GM23338 (cell line): ENCODE data around the gene RPRML. TPM values are rescaled to one million over a fixed set of nuclear protein-coding genes. Genes with fewer than 3 reads are reported as not detected.

ENCODE experiments used
- CTCF ChIP-seq, 2 experiments: fragments of 200-600 bp in 1 of 2; sonication (generic) in 1 of 2; conservative IDR thresholded peaks; 2 replicates each; pipeline versions ENCODE4 v1.5.1 to v1.6.1; 2016 to 2017; ENCODE audit warnings: antibody characterized with exemption in 2 of 2, low read depth in 2 of 2, mild to moderate bottlenecking in 2 of 2, moderate library complexity in 1 of 2
- POLR2AphosphoS5 ChIP-seq: IDR thresholded peaks from 2 replicates; pipeline ENCODE4 v1.6.1; 2016; ENCODE audit warnings: antibody characterized with exemption, low read depth
- ZNF462 ChIP-seq: fragments of 250-450 bp; sonication (Bioruptor Pico); IDR thresholded peaks from 2 replicates; pipeline ENCODE4 v1.5.0; 2020; ENCODE audit warnings: mild to moderate bottlenecking, moderate library complexity
- microRNA-seq: library from miRNA; unstranded; fragments of <30 nt; microRNA quantifications from one replicate; pipeline ENCODE4, GENCODE V29; 2017
- polyA plus RNA-seq: library from polyadenylated mRNA; unstranded; fragments of >200 nt; fragmentation: Nextera tagmentation; extraction: Ambion mirVana; gene quantifications from 2 replicates; pipeline ENCODE4 v1.2.1, GENCODE V29; 2016
- small RNA-seq: library from RNA; depleted of rRNA; stranded (forward); fragments of <200 nt; gene quantifications from one replicate; pipeline ENCODE3, GENCODE V24; 2014; ENCODE audit warnings: low replicate concordance
- total RNA-seq: library from RNA; depleted of rRNA; stranded (reverse); fragments of >200 nt; shearing (Covaris generic); gene quantifications from 2 replicates; pipeline ENCODE4 v1.2.3, GENCODE V29; 2014; rRNA removed

The RPRML gene
- total and polyA plus RNA-seq, 2 experiments from 2014 or later, result 2.1 to 16.4 TPM

- TF ChIP-seq ZNF462 (CRISPR knock-in tag) (no peak), CTCF (conservative IDR thresholded peaks at IDR 0.05; ENCODE audit: low read depth in 2 of 2) (no peak), POLR2AphosphoS5 (no peak)
Measured at GRCh38 chr17:46928467-46929261, 50.4 kb downstream of the RPRML start (continued).

Small RNA genes within 50 kb of the gene (microRNA-seq; reads per million reads assigned to microRNA genes)
- not detected for gene MIR5089

Small RNA genes within 50 kb of the gene (small RNA-seq; reads per million reads assigned to genes)
- not detected for gene MIR5089

Other genes with a start within 250 kb of the RPRML start
- 2.7 and 3.6 TPM in 2 replicates for gene WNT3, start 160.6 kb downstream of the RPRML start, total RNA-seq
- gene WNT3, start 160.6 kb downstream of the RPRML start, polyA plus RNA-seq, result 2.8 and 3.4 TPM in 2 replicates
- gene WNT9B, start 127.7 kb downstream of the RPRML start, total RNA-seq, result 0.17 and 0.62 TPM in 2 replicates
- gene WNT9B, start 127.7 kb downstream of the RPRML start, polyA plus RNA-seq, result not detected in 2 replicates
- gene GOSR2, start 56.1 kb downstream of the RPRML start, total RNA-seq, result 32.2 and 36.2 TPM in 2 replicates
- gene GOSR2, start 56.1 kb downstream of the RPRML start, polyA plus RNA-seq, result 26.1 and 33.2 TPM in 2 replicates
- 47.9 and 49.7 TPM in 2 replicates for gene CDC27, start 210.0 kb upstream of the RPRML start, total RNA-seq
- gene CDC27, start 210.0 kb upstream of the RPRML start, polyA plus RNA-seq, result 73.0 and 85.5 TPM in 2 replicates
- not detected in 2 replicates for gene MYL4, start 230.1 kb upstream of the RPRML start, total RNA-seq
- gene MYL4, start 230.1 kb upstream of the RPRML start, polyA plus RNA-seq, result 0.44 and 2.5 TPM in 2 replicates